Measurements from ENCODE around the gene NCKAP5L.

DNA sequence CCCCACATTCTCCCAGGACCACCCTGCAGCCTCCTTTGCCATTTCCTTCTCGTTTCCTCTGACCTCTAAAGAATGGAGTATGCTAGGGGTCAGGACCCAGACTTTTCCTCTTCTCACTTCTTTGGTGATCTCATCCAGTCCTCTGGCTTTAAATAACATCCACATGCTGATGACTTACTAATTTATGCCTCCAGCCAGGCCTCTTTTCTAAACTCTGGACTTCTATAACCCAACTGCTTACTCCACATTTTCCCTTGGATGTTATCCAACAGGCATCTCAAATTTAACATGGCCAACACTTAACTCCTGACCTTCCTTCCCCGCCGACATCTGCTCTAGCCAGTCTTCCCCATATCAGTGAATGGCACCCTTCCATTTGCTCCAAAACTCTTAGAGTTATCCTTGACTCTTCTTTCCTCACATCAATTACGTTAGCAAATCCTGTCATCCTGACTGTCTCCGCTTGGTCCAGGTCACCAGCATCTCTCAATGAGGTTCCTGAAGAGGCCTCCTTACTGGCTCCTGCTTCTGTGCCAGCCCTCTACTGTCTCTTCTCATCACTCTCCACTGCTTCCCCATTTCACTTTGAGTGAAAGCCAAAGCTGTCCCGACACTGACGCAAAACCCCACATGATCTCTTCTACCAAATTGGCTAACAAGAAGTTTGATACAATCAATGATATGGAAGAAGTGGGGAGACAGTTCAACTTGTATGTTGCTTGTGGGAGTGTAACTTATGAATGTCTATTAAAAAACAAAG lies 44.1 kb downstream of the NCKAP5L start:
- TF ChIP-seq SMARCC2 (IDR thresholded peaks at IDR 0.05; ENCODE audit: low read depth) (no peak), NFYB (IDR thresholded peaks at IDR 0.05; ENCODE audit: extremely low read depth, insufficient read length) (no peak), SMC3 (conservative IDR thresholded peaks at IDR 0.05; ENCODE audit: insufficient read depth, low read depth, low read length) (no peak), SREBF2 (CRISPR knock-in tag; IDR thresholded peaks at IDR 0.05) (no peak)

Data from K562 (cell line).